ENCODE results near the gene GARIN5A.

The GARIN5A gene

DNA sequence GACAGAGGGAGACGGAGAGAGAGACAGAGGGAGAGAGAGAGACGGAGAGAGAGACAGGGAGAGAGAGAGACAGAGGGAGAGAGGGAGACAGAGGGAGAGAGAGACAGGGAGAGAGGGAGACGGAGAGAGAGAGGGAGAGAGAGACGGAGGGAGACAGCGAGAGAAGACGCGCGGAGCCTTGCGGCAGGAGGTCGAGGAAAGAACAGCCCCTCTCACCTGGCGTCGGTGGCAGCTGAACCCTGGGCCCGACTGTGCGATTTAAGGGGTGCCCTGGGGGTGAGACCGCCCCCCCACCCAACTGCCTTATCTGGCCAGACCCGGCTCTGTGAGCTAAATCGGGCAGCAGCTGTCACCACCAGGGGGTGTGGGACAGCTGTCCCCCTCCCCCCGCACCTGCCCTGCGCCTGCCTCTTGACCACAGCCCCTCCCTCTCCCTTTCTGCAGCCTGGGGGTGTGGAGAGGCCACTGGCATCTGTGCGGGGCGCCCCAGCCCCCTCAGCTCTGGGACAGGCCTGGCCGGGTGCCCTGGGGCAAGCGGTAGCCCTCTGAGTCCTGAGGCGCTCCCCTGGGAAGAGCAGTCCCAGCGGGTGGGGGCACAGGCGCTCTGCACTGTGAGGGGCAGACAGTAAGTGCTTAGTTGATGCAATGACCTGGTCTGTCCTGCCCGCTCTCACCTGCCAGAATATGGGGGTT is 23.6 kb upstream of the GARIN5A start:
- H3K27ac ChIP-seq, result no peak overlapping the region
- TF ChIP-seq, protein P1, sequence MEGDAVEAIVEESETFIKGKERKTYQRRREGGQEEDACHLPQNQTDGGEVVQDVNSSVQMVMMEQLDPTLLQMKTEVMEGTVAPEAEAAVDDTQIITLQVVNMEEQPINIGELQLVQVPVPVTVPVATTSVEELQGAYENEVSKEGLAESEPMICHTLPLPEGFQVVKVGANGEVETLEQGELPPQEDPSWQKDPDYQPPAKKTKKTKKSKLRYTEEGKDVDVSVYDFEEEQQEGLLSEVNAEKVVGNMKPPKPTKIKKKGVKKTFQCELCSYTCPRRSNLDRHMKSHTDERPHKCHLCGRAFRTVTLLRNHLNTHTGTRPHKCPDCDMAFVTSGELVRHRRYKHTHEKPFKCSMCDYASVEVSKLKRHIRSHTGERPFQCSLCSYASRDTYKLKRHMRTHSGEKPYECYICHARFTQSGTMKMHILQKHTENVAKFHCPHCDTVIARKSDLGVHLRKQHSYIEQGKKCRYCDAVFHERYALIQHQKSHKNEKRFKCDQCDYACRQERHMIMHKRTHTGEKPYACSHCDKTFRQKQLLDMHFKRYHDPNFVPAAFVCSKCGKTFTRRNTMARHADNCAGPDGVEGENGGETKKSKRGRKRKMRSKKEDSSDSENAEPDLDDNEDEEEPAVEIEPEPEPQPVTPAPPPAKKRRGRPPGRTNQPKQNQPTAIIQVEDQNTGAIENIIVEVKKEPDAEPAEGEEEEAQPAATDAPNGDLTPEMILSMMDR (conservative IDR thresholded peaks at IDR 0.05; ENCODE audit: low read depth), result no peak
- CTCF ChIA-PET, result no interaction called here
- POLR2A ChIA-PET (ENCODE audit: low non-redundant PET), result no interaction called here
- no peak for DNase-seq (ENCODE audit: low spot score)

DNA sequence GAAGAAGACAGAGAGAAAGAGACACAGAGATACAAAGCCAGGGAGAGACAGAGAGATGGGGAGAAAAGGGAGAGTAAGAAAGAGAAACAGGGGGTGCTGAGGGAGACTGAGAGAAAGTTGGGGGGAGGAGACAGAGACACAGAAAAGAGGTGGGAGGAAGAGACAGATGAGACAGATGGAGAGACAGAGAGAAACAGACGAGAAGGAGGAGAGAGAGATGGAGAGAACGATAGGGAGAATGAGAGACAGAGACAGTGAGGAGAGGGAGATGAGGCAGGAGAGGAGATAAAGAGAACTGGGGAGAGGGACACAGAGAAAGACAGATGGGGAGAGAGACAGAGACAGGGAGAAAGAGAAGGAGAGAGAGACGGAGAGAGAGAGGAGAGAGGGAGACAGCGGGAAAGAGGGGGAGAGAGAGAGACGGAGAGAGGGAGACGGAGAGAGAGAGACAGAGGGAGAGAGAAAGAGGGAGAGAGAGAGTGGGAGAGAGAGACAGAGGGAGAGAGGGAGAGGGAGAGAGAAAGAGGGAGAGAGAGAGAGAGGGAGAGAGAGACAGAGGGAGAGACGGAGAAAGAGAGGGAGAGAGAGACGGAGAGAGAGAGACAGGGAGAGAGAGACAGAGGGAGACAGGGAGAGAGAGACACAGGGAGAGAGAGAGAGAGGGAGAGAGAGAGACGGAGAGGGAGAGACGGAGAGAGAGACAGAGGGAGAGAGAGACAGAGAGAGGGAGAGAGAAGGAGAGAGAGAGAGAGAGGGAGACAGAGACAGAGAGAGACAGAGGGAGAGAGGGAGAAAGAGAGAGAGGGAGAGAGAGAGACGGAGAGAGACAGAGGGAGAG is 21.8 kb upstream of the GARIN5A start:
- H3K27ac ChIP-seq, result no peak overlapping the region
- TF ChIP-seq, protein P1 (conservative IDR thresholded peaks at IDR 0.05; ENCODE audit: low read depth), result no peak
- POLR2A ChIA-PET (ENCODE audit: low non-redundant PET), result no interaction called here
- CTCF ChIA-PET, result no interaction called here
- DNase-seq (ENCODE audit: low spot score), result no peak

DNA sequence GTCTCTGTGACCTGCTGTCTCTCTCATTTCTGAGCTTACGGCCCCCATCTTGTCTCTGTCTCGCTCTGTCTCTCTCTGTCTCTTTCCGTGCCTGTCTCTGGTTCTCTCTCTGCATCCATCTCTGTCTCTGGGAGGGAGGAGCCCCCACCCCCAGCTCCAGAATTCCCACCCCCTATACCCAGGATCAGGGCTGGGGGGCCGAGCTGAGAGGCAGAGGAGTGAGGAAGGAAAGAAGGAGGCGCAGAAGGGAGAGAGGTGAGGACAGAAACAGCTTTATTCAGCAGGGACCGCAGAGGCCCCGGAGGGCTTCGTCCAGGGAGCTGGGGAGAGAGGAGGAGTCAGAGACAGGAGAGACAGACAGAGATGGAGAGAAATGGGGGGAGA is 20.4 kb upstream of the GARIN5A start:
- DNase-seq (ENCODE audit: low spot score), result no peak
- POLR2A ChIA-PET (ENCODE audit: low non-redundant PET), result no interaction called here
- CTCF ChIA-PET, result interaction anchor here (0.6 kb wide), 2 partner anchors 228 to 950 kb away, joined by 3 to 6 read pairs; no protein-coding TSS in a partner anchor
- no peak overlapping the region for H3K27ac ChIP-seq
- TF ChIP-seq, protein P1 (conservative IDR thresholded peaks at IDR 0.05; ENCODE audit: low read depth), result no peak

DNA sequence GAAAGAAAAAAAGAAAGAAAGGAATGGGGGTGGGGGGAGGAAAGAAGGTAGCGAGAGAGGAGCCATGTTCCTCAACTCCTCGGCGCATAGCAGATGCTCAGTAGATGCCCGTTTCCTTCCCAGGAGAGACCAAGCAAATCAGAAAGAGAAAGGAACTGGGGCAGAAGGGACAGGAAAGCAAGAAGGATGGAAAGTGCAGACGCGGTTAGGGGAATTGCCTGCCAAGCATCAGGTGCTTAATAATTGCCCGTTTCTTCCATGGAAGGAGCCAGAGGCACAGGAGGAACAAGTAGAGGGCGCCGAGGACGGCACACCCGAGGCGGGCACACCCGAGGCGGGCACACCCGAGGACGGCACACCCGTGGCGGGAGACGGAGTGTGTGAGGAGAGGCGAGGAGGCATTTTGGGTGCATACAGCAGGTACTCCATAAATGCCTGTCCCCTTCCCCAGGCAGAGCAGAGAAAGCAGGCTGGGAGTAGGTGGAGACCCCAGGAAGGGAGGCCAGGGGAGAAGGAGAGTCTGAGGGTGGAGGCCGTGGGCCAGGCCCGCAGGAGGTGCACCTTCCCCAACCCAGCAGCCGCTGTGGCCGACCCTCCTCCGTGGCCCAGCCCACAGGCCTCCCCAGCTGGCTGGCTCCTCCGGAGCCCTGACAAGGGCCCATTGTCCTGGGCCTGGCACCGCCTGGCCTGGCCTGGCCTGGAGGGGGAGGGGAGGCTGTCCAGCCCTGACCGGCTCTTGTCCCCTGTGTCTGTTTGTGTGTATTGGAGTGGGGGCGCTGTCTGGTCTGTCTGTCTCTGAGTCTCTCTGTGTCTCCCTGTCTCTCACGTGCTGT is 19.8 kb upstream of the GARIN5A start:
- DNase-seq (ENCODE audit: low spot score), result no peak
- CTCF ChIA-PET, result interaction anchor here (0.6 kb wide), 2 partner anchors 228 to 950 kb away, joined by 3 to 6 read pairs; no protein-coding TSS in a partner anchor
- TF ChIP-seq, protein P1 (conservative IDR thresholded peaks at IDR 0.05; ENCODE audit: low read depth), result no peak
- POLR2A ChIA-PET (ENCODE audit: low non-redundant PET), result no interaction called here
- H3K27ac ChIP-seq, result no peak overlapping the region

DNA sequence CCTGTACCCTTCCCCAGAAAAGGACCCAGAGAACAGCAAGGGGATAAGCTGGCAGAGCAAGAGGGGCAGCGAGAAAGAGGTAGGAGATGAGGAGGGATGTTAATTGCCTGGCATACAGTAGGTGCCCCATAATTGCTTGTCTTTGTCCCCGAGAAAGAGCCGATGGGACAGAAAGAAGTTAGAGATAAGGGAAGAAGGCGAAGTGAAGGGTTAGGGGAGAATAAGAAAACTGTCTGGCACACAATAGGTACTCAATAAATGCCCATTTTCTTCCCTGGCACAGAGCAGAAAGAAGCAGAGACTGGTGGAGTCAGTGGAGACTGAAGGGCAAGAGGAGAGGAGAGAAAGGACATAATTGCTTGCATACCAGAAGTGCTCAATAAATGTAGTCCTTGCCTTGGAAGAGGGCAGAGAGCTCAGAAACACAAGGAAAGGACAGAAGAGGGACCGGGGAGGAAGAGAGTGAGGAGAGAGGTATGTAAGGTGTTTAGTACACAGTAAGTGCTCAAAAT is 18.4 kb upstream of the GARIN5A start:
- TF ChIP-seq, protein P1 (conservative IDR thresholded peaks at IDR 0.05; ENCODE audit: low read depth), result no peak
- CTCF ChIA-PET, result no interaction called here
- no peak overlapping the region for H3K27ac ChIP-seq
- POLR2A ChIA-PET (ENCODE audit: low non-redundant PET), result no interaction called here
- no peak for DNase-seq (ENCODE audit: low spot score)
